ENCODE measurements around the gene C14orf132.
"Not testable (repeated sequence)": the region's sequence is repeated elsewhere in the genome, so short reads cannot be mapped to it uniquely, and the experiment has no call there.

The C14orf132 gene

GRCh38 chr14:96072076-96072475, 32.9 kb downstream of the C14orf132 start:
- Histone ChIP-seq H2BK15ac (replicated peaks; ENCODE audit: low read depth) (no peak overlapping the region), H3K23ac (ENCODE audit: low read length) (no peak overlapping the region), H4K5ac (ENCODE audit: low read length) (no peak overlapping the region), H3K4me3 (ENCODE audit: low read length) (no peak overlapping the region), H4K8ac (ENCODE audit: low read depth, low read length) (no peak overlapping the region), H3K36me3 (ENCODE audit: control insufficient read depth, insufficient read depth, low read length) (no peaks in the 10 kb centered on the region), H2BK120ac (ENCODE audit: low read depth, low read length) (no peak overlapping the region), H2AK5ac (ENCODE audit: low read length) (no peak overlapping the region), H3K4ac (ENCODE audit: low read depth, low read length) (no peak overlapping the region), H3K27me3 (ENCODE audit: insufficient read depth, low read length, poor library complexity) (no peaks in the 10 kb centered on the region), H3K18ac (ENCODE audit: low read length) (no peak overlapping the region), H3K9ac (ENCODE audit: low read length) (no peak overlapping the region), H2BK5ac (ENCODE audit: low read length) (no peak overlapping the region), H3K4me2 (ENCODE audit: low read length) (no peak overlapping the region), H3K79me1 (ENCODE audit: low read length) (no peaks in the 10 kb centered on the region), H3K79me2 (ENCODE audit: control insufficient read depth, insufficient read depth, low read length) (no peaks in the 10 kb centered on the region), H3K27ac (ENCODE audit: low read depth, low read length) (no peak overlapping the region), H3K4me1 (ENCODE audit: control insufficient read depth, low read depth, low read length) (no peaks in the 10 kb centered on the region), H3K56ac (ENCODE audit: low read length) (no peak overlapping the region)
- no CpG with 5 or more reads among the region's 10 CpGs for WGBS (ENCODE audit: extremely low coverage, insufficient coverage, low lambda C conversion rate)
- DNase-seq: no peak

GRCh38 chr14:96072746-96073145, 33.6 kb downstream of the C14orf132 start:
- H3K18ac ChIP-seq (ENCODE audit: low read length): no peak overlapping the region
- H3K79me2 ChIP-seq (ENCODE audit: control insufficient read depth, insufficient read depth, low read length): no peaks in the 10 kb centered on the region
- no peak overlapping the region for H3K4me3 ChIP-seq (ENCODE audit: low read length)
- H4K8ac ChIP-seq (ENCODE audit: low read depth, low read length): no peak overlapping the region
- no peaks in the 10 kb centered on the region for H3K4me1 ChIP-seq (ENCODE audit: control insufficient read depth, low read depth, low read length)
- DNase-seq: no peak
- H3K27me3 ChIP-seq (ENCODE audit: insufficient read depth, low read length, poor library complexity): no peaks in the 10 kb centered on the region
- no peak overlapping the region for H3K23ac ChIP-seq (ENCODE audit: low read length)
- no peak overlapping the region for H3K56ac ChIP-seq (ENCODE audit: low read length)
- WGBS (ENCODE audit: extremely low coverage, insufficient coverage, low lambda C conversion rate): no CpG with 5 or more reads among the region's 6 CpGs
- no peak overlapping the region for H2BK15ac ChIP-seq (replicated peaks; ENCODE audit: low read depth)
- H2BK5ac ChIP-seq (ENCODE audit: low read length): no peak overlapping the region
- no peak overlapping the region for H3K9ac ChIP-seq (ENCODE audit: low read length)
- H2AK5ac ChIP-seq (ENCODE audit: low read length): no peak overlapping the region
- no peak overlapping the region for H3K27ac ChIP-seq (ENCODE audit: low read depth, low read length)
- no peak overlapping the region for H3K4me2 ChIP-seq (ENCODE audit: low read length)
- no peaks in the 10 kb centered on the region for H3K36me3 ChIP-seq (ENCODE audit: control insufficient read depth, insufficient read depth, low read length)
- H4K5ac ChIP-seq (ENCODE audit: low read length): no peak overlapping the region
- no peak overlapping the region for H3K4ac ChIP-seq (ENCODE audit: low read depth, low read length)
- no peak overlapping the region for H2BK120ac ChIP-seq (ENCODE audit: low read depth, low read length)
- no peaks in the 10 kb centered on the region for H3K79me1 ChIP-seq (ENCODE audit: low read length)

GRCh38 chr14:96073260-96074039, 34.3 kb downstream of the C14orf132 start:
- not testable (repeated sequence) for H2AK5ac ChIP-seq (ENCODE audit: low read length); H3K4me3 ChIP-seq (ENCODE audit: low read length); H3K9ac ChIP-seq (ENCODE audit: low read length); H3K56ac ChIP-seq (ENCODE audit: low read length); H3K23ac ChIP-seq (ENCODE audit: low read length); H3K36me3 ChIP-seq (ENCODE audit: control insufficient read depth, insufficient read depth, low read length); H3K79me2 ChIP-seq (ENCODE audit: control insufficient read depth, insufficient read depth, low read length); H3K79me1 ChIP-seq (ENCODE audit: low read length); H4K5ac ChIP-seq (ENCODE audit: low read length); H3K27me3 ChIP-seq (ENCODE audit: insufficient read depth, low read length, poor library complexity); H3K18ac ChIP-seq (ENCODE audit: low read length); H2BK15ac ChIP-seq (replicated peaks; ENCODE audit: low read depth); H4K8ac ChIP-seq (ENCODE audit: low read depth, low read length); H2BK120ac ChIP-seq (ENCODE audit: low read depth, low read length); H3K4me1 ChIP-seq (ENCODE audit: control insufficient read depth, low read depth, low read length); H3K4ac ChIP-seq (ENCODE audit: low read depth, low read length); DNase-seq; H2BK5ac ChIP-seq (ENCODE audit: low read length); H3K4me2 ChIP-seq (ENCODE audit: low read length); H3K27ac ChIP-seq (ENCODE audit: low read depth, low read length)
- no CpG with 5 or more reads among the region's 4 CpGs for WGBS (ENCODE audit: extremely low coverage, insufficient coverage, low lambda C conversion rate)

GRCh38 chr14:96077983-96078624, 38.9 kb downstream of the C14orf132 start:
- no peak overlapping the region for H3K4me3 ChIP-seq (ENCODE audit: low read length)
- no peaks in the 10 kb centered on the region for H3K27me3 ChIP-seq (ENCODE audit: insufficient read depth, low read length, poor library complexity)
- no peaks in the 10 kb centered on the region for H3K79me2 ChIP-seq (ENCODE audit: control insufficient read depth, insufficient read depth, low read length)
- H3K23ac ChIP-seq (ENCODE audit: low read length): no peak overlapping the region
- DNase-seq: no peak
- no peak overlapping the region for H2BK15ac ChIP-seq (replicated peaks; ENCODE audit: low read depth)
- H3K36me3 ChIP-seq (ENCODE audit: control insufficient read depth, insufficient read depth, low read length): no peaks in the 10 kb centered on the region
- WGBS (ENCODE audit: extremely low coverage, insufficient coverage, low lambda C conversion rate): no CpG with 5 or more reads among the region's 11 CpGs
- H3K4ac ChIP-seq (ENCODE audit: low read depth, low read length): no peak overlapping the region
- H2BK120ac ChIP-seq (ENCODE audit: low read depth, low read length): no peak overlapping the region
- peaks cover 1% of the 10 kb centered on the region for H3K79me1 ChIP-seq (ENCODE audit: low read length)
- H4K8ac ChIP-seq (ENCODE audit: low read depth, low read length): no peak overlapping the region
- H2AK5ac ChIP-seq (ENCODE audit: low read length): no peak overlapping the region
- no peak overlapping the region for H2BK5ac ChIP-seq (ENCODE audit: low read length)
- H3K4me1 ChIP-seq (ENCODE audit: control insufficient read depth, low read depth, low read length): no peaks in the 10 kb centered on the region
- H4K5ac ChIP-seq (ENCODE audit: low read length): no peak overlapping the region
- no peak overlapping the region for H3K9ac ChIP-seq (ENCODE audit: low read length)
- no peak overlapping the region for H3K27ac ChIP-seq (ENCODE audit: low read depth, low read length)
- no peak overlapping the region for H3K4me2 ChIP-seq (ENCODE audit: low read length)
- H3K18ac ChIP-seq (ENCODE audit: low read length): no peak overlapping the region
- H3K56ac ChIP-seq (ENCODE audit: low read length): no peak overlapping the region

GRCh38 chr14:96078625-96079016, 39.5 kb downstream of the C14orf132 start:
- Histone ChIP-seq H2BK5ac (ENCODE audit: low read length) (no peak overlapping the region), H3K36me3 (ENCODE audit: control insufficient read depth, insufficient read depth, low read length) (no peaks in the 10 kb centered on the region), H2AK5ac (ENCODE audit: low read length) (no peak overlapping the region), H2BK120ac (ENCODE audit: low read depth, low read length) (no peak overlapping the region), H2BK15ac (replicated peaks; ENCODE audit: low read depth) (no peak overlapping the region), H3K79me1 (ENCODE audit: low read length) (peaks cover 1% of the 10 kb centered on the region), H3K4ac (ENCODE audit: low read depth, low read length) (no peak overlapping the region), H4K8ac (ENCODE audit: low read depth, low read length) (no peak overlapping the region), H3K27me3 (ENCODE audit: insufficient read depth, low read length, poor library complexity) (no peaks in the 10 kb centered on the region), H3K9ac (ENCODE audit: low read length) (no peak overlapping the region), H3K4me1 (ENCODE audit: control insufficient read depth, low read depth, low read length) (no peaks in the 10 kb centered on the region), H3K4me3 (ENCODE audit: low read length) (no peak overlapping the region), H3K18ac (ENCODE audit: low read length) (no peak overlapping the region), H4K5ac (ENCODE audit: low read length) (no peak overlapping the region), H3K4me2 (ENCODE audit: low read length) (no peak overlapping the region), H3K56ac (ENCODE audit: low read length) (no peak overlapping the region), H3K79me2 (ENCODE audit: control insufficient read depth, insufficient read depth, low read length) (no peaks in the 10 kb centered on the region), H3K27ac (ENCODE audit: low read depth, low read length) (no peak overlapping the region), H3K23ac (ENCODE audit: low read length) (no peak overlapping the region)
- no peak for DNase-seq
- no CpG with 5 or more reads among the region's 6 CpGs for WGBS (ENCODE audit: extremely low coverage, insufficient coverage, low lambda C conversion rate)

Data from mesendoderm (in vitro differentiated cells).